GM19193 (cell line): ENCODE data around the gene DENND1A.

Experiments used
- POLR2A ChIP-seq: IDR thresholded peaks from 4 replicates; pipeline ENCODE4 v1.6.1; 2011; ENCODE audit not compliant: insufficient read depth, insufficient read length; ENCODE audit errors: extremely low read depth

DENND1A gene

GRCh38 chr9:123435471-123435870 lies 494.5 kb downstream of the DENND1A start:
- TF ChIP-seq POLR2A: no peak

GRCh38 chr9:123434619-123435240 lies 495.2 kb downstream of the DENND1A start:
- no peak for TF ChIP-seq POLR2A

DNA sequence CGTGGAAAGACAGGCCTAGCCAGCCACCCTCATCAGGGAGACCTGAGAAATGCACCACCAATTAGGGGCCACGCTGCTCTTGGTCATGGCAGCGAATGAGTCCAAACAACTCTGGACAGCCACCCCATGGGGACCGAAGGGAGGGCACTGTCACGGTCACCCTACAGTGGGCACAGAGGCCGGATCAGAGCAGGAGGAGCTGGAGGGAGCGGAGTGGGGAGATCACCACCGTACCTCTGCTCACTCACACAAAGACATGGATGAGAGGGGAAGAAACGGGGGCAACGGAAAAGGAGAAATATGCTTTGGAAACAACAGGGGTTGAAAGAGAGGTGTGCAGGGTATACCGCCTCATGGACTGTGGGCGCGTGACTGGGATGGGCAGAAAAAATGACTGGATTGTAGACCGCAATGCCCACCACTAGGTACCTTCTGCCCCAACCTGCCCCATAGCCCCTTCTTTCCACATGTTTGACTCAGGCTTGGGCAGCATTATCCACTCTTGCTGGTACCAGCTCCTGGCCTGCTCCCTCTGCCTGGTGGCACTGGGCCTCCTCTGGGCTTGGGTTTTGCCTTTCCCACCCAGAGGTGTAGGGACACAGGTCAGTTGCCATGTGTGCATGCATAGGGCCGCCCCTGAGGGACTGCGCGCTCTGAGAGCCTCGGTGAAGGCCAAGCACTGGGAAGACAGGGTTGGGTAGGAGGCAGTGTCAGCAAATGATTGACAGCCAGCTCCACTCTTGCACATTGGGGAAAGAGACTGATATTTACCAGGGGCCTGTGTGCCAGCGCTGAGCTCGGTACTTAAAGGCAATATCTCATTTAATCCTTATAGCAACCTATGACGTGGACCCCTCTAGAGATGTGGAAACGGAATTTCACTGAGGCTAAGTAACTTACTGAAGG lies 497.3 kb downstream of the DENND1A start:
- no peak for TF ChIP-seq POLR2A

DNA sequence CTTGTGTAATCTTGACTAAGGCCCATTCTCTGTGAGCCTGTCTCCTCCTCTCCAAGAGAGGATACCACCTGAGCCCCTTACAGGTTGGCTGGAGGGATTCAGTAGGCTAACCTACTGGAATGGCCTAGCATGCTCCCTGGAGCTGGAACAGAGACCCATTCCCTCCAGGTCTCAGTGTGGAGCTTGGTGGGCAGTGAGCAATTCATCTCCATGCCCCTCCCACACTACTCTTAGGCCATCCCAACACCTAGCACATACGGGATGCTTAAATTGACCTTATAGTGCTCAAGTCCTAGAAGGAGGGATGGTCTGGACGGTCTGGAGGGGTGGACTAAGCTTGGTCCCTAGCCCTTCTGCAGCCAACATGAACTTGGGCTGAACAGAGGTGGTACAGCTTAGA lies 498.3 kb downstream of the DENND1A start:
- no peak for TF ChIP-seq POLR2A

DNA sequence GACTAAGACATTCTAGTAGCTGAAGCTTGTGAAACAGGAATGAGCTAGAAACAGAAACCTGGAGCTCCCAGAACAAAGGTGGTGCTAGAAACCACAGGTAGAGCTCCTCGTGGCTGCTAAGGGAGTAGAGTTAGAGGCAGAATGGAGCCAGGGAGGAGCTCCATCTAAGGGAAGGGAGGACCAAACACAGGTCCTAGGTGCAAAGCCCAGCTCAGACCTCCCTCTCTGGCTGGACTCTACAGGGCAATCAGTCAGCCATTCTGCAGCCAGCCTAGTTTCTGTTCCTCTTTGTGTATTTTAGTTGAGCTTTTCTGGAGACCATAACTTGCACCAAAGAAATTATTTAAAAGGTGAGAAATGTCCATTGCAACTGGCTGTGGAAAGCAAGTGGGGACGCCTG lies 503.5 kb downstream of the DENND1A start:
- TF ChIP-seq POLR2A: no peak

- TF ChIP-seq POLR2A: no peak
Measured at GRCh38 chr9:123425836-123426365, 504.0 kb downstream of the DENND1A start.

DNA sequence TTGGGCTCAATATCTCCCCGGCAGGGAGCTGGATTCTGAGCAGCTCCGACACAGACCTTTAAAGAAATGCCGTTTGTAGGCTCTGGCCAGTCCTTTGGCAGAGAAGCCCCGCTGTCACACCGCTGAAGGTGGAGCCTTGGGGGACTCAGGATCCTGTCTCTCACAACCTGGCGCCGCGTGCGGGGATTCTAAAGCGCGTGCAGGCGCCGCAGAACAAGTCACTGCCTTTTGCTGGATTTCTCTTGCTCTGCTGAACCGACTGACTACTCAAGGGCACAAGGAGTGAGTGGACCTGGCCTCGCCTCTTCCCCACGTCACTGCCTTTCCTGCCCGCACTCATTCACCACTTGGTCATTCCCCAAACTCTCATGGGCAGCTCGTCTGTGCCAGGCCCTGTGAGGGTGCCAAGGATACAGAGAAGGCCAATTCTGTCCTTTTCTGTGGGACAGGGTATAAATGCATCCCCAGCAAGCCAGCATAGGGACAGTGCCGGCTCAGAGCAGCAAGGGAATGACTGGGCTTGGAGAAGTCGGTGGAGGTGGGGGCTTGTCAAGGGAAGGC lies 504.6 kb downstream of the DENND1A start:
- TF ChIP-seq POLR2A: no peak

GRCh38 chr9:123424552-123425225 lies 505.2 kb downstream of the DENND1A start:
- no peak for TF ChIP-seq POLR2A

DNA sequence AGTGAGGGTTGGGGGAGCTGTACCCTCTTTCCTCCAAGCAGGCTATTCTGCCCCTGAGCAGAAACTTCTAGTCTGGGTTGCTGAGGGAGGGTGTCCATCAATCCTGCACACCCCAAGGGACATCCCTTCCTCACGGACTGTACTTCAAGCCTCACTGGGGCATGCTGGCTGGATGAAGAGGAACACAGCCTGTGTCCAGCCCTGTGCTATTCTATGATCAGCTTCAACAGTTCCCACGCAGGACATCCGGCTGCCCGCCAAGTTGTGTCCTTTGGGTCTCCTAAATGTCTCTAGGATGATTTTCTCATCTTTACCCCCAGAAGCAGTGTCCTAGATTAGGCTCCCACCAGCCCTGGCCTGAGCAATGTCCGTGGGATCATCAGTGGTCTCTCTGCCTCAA lies 505.8 kb downstream of the DENND1A start:
- TF ChIP-seq POLR2A: no peak

GRCh38 chr9:123423311-123423640 lies 506.6 kb downstream of the DENND1A start:
- TF ChIP-seq POLR2A: no peak

DNA sequence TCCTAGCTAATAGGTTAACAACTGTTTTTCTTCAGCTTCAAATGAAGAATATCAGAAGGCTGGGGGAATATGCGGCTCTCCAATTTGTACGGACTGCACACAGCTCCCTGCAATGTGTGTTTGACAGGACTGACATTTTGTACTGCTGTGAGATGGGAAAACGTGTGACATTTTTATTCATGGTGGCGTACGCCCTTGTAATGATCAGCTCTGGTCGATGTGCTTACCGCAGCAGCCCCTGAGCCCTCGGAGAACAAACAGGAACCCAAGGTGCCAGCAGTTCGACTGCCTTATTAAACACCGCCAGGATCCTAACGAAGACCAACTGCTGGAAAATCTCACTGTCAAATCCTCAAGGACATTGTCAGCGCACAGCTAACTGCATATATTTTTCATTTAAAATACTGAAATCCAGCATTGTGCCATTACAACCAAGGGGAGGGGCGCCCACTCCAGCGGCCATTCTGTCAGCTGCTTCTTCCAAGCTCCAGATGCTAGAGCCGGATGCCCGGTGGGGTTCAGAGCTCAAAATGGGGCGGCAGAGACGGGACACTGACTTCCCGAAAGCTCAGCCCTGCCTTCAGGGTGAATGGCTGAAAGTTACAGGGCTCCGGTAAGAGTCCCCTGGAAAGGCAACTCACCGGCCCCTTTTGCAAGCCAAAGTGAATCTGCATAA lies 507.2 kb downstream of the DENND1A start:
- no peak for TF ChIP-seq POLR2A

- TF ChIP-seq POLR2A: no peak
Measured at GRCh38 chr9:123421801-123422455, 508.0 kb downstream of the DENND1A start.

DNA sequence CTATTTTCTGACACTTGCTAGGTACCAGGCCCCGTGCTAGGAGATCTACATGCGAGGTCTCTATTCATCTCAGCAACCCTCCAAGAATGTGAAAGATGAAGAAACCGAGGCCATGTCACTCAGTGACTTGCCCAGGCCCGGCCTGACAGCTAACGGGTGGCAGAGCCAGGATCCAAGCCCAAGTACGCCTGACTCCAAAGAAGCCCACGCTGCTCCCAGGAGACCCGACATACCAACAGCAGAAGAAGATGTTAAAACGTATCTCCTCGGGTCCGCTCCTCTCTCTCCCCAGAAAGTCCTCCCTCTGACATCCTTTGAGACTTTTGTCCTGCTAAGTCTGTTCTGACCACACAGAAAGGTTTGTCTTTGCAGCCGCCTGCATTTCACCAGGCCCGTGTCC lies 508.7 kb downstream of the DENND1A start:
- TF ChIP-seq POLR2A: no peak

DNA sequence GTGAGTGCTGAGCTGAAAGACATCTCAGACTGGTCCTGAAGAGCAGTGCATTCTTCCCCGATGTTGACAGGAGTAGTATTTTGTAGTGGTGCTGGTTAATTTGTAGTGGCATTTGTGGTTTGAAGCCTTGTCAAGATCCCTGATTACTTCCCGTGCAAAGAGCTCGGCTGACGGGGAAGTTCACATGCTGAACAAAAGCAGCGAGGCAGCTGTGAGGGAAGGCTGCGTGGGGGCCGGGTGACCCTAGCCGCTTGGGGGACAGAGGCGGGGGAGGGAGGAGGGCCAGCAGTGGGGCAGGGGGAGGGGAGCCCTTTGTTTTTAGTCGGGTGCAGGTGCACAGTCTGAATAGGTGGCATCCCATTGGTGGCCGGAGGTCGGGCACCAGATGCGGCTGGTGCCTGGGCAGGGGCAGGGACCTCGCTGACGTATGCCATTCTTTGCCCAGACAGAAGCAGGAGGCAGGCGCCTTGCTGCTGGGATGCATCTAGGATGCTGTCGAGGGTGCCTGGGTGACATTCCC lies 509.3 kb downstream of the DENND1A start:
- no peak for TF ChIP-seq POLR2A

- no peak for TF ChIP-seq POLR2A
Measured at GRCh38 chr9:123419721-123420591, 510.0 kb downstream of the DENND1A start.
